ENCODE measurements around the gene EIF4E3.

EIF4E3 gene

DNA sequence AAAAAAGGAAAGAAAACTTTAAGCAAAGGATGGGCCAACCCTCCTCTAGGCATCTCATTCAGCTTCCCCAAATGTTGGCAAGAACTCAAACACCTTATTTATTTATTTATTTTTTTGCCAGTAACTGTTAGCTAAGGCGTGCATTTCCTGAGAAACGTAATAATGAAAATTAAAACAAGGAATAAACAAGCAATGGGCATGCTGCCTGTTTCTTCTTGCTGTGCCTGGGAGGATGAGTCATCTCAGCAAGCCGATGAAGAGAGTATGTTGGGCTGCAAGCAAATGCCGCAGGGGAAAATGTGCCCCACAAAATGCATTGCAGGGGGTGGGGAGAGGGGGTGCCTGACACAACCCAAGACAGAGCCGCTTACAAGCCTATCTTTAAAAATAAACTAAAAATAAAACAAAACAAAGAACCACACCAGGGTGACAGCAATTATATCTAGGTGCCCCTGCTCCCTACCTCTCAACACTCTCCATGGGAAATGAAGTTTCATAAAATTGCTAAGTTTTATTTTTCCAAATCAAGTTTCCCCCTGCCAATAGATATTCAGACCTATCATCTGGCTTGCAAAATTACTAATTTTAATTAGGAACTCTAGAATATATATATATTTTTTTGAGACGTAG is 40.3 kb downstream of the EIF4E3 start:
- no peak for FAIRE-seq

DNA sequence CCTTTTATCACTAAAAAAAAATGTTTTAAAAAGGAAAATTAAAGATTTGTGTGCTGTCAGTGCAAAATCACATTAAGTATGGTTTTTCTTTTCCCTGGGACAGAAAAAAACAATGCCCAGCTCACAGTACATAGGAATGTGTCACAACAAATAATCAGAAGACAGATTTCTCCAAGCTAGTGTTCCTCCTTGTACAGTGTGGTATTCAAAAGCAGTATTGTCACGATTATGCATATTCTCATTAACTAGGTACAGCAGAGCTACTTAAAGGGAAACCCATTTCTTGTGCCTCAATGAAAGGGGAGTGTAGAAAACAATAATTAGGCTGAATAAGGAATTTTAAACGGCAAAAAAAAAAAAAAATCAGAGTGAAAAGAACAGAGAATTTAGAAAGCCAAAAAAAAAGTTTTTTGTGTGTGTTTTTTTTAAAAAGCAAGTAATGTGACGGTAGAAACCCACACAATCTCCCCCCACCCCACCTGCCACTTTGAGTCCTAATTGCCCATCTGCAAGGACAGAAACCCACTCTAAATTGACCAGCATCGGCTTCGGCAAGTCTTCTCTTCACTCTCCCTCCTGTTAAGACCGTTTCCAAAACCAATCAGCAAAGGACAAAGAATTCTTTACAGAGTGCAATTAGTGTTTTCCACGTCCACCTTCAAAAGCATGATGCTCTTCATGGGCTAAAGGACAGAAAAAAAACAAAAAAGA is 41.0 kb downstream of the EIF4E3 start:
- FAIRE-seq, result no peak

DNA sequence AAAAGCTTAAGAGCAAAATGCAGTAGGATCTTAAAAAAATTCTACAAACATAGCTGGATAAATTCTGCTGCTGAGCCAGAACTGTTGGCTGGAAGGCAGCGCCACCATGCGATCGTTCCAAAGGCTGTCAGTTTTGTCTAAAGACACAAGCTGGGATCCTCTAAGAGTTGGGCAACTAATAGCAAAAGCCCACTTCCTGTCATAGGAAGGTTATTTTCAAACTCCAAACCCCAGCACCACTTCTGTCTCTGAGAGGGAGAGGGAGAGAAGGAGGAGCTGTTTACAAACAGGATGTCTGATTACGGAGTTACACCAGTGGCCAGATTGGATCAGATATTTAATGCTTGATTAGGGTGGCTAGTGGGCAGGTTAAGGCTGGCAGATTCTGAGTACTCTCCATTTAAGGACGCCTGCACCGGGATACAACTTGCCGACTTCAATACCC is 44.0 kb downstream of the EIF4E3 start:
- no peak for FAIRE-seq

DNA sequence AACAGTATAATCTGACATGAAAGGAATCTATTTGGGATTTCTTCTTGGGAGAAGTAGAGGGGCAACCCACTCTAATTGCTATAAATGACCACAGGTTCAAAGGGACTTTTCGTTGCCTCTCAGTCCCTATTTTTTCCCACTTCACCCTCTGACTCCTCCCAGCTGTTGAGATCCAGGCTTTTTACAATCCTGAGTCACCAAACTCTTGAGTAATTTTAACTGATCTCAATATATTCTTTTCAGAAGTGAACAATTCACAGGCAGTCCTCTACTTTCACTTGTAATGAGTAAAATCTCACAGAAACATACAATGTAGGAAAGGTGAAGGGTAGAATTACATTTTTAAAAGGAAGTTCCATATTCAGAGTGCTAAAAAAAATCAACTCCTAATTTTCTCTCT is 44.6 kb downstream of the EIF4E3 start:
- no peak for FAIRE-seq

DNA sequence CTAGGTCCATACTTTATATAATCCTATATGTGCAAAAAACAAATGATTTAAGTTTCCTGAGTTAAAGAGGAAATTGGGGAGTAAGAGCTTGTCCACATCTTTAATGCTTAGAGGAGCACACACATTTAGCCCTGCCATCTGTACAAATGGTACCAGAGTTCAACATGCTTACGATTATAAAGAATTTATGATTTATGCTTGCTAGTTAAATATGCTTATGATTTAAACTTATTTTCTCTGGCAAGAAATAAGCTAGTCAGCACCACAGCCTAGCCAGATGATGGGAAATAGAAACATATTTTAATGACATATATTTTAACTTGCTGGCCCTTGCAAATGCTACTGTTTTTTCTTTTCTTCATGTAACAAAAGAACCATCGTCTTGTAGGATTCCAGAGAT is 48.3 kb downstream of the EIF4E3 start:
- no peak for FAIRE-seq

DNA sequence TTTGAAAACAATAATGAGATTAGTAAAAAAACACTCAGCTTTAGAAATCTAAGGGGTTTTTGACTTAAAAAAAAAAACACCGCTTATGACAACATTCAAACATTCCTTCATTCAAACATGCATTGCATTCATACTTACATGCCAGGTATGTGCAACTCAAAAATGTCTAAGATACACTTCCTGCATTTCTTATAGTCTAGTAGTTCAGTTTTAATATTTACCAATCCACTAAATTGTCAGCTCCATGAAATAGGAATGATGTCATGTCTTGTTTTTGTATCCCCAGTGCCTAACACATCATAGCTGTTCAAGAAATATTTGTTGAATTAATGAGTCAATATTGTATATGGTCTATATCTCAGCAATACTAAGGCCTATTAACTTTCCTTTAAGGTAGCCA is 51.7 kb downstream of the EIF4E3 start:
- FAIRE-seq, result no peak

DNA sequence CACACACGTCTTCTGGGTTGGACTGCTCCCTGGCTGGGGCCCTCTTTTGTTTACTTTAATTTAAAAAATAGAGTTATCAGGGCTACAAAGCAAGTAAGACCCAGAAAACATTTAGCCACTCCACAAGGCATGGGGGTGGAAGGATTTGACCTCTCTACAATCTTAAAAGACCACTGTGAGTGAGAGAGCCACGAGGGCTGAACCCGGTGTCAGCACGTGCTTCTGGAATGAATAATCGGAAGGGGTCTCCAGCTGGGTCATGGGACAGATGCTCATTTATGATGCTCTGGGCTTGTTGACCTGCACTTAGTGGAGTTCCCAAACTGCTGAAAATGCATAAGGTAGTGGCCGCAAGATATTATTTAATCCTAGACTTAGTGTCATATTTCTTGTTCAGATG is 52.4 kb downstream of the EIF4E3 start:
- FAIRE-seq, result no peak

DNA sequence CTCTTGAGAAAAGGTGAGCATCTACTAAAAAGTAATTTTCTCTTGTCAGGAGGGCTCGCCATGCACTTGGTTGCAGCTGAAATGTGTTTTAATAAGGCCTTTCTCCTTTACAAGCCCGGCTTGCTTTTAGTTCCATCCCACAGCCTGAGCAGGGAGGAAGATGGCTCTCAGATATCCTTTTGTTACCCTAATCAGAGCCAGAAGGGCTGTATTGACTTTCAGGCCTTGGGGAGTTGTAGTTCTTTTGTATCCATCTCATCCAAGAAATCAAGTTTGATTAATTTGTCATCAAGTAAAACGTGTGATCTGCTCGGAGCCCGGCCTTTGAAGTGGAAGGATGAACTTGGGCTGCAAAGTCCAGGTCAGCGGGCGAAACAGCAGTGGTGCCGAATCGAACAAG is 52.9 kb downstream of the EIF4E3 start:
- FAIRE-seq, result no peak

DNA sequence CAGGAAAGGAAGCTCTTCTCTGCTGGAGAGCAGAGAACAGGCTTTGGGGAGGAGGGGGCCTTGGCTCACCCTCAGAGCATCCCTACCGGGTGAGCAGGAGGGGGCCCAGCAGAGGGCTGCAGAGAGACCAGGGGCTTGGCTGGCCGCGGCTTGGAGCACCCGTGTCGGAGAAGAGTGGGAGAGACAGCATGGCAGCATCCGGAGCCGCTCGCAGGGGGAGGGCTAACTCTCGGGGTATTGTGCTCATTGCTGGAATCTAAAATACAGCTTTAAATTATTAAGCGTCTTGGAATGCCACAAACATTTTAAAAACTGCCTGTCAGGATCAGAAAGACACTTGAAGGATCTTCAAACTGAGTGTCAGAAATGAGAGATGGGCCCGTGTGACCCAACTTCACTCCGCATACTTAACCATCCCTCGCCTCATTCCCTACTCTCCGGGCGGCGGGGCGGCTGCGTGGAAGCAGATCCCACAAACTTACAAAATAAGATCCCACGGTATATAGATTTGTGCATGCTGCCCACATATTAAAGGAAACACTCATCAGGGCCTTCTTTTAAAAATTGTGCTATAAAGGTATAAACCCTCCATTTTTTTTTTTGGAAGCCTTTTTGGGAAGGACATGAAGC is 53.9 kb downstream of the EIF4E3 start:
- FAIRE-seq, result no peak

DNA sequence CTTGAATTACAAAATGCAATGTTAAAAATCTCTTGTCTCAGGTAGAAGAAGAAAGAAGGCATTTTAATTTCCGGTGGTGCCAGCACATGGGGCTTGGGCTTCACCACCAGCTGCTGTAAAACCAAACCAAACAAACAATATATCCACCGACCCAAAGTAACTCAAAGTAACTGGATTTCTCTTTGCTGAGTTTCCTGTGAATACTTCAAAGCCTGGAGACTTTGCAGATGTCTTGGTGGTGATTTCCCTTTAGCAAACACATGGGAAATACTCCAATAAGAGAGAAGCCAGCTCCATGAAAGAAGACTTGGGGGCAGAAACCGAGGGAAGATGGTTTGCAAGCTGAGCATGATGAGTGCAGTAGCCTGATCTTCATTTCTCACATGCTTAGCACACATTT is 62.6 kb downstream of the EIF4E3 start:
- FAIRE-seq, result no peak

DNA sequence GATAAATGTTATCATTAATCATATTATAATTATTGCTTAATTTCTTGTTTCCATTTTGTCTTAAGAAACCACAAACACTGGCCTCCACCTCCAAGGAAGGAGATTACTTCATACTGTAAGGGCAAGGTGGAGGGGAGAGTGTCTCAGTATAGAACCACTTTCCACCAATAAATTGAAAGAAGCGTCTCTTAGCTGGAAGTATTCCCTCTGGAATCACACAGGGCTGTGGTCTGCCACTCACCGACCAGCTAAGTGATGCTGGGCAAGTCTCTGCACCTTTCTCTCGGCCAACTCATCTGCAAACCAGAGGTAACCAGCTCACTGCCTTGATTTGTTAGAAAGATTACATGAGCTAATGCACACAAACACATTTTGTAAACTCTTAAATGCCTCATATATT is 63.1 kb downstream of the EIF4E3 start:
- no peak for FAIRE-seq

DNA sequence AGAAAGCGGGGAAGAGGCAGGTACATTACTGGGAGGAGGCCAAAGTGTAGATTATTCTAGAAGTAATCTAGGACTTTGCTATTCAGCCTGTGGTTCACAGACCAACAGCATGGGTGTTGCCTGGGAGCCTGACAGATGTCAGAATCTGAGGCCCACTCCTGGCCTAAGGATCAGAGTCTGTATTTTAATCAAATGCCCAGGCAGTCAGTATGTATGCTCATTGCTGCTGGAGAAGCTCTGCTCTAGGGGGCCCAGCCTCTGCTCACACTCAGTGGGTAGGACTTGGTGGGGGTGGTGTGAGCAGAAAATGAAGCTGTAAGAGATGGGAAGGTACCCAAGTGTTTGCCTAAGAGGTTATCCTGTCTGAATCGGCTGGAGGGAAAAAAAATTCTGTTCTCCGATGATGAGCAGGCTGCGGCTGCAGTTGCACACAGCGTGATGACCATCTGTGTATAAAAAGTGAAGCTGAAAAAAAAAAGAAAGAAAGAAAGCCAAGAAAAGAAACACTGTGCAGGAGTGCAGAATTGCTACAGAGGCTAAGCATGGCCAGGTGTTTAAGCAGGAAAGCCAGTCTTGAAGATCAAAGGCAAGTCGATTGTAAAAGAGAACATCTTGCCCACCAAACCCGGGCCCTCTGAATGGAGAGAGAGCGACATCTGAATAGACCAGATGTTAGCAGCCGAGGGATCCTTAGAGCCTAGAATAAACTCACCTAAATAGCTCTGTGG is 65.2 kb downstream of the EIF4E3 start:
- no peak for FAIRE-seq

DNA sequence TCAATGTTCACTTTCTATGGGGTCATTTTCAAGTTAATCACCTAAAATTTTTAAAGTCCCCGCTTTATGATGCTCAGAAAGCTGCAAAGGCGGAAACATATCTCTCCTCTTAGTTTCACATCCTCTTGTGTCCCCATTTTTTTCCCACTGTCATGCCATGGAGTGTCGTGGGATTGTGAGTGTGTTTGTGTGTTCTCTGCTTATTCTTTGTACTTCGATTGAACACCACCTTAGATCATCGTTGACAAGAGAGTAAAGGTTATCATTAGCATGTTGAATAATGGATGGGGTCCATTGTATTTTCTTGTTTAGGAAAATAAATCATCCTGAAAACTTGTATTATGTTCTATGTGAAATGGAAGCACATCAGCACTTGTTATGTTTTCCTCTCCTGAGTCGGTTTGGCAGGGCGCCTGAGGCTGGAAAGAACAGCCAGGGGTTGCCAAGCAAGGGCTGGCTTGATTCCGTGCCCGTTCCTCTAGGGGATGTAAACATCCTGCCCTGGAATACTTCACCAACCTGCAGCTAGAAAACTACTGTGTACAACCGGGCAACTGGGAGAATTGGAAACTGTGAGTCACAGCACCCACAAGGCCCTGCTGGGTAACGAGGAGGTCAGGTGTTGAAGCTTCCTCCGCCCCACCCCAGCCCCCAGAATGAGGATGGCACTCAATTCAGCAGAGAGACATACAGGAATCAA is 67.2 kb downstream of the EIF4E3 start:
- no peak for FAIRE-seq

DNA sequence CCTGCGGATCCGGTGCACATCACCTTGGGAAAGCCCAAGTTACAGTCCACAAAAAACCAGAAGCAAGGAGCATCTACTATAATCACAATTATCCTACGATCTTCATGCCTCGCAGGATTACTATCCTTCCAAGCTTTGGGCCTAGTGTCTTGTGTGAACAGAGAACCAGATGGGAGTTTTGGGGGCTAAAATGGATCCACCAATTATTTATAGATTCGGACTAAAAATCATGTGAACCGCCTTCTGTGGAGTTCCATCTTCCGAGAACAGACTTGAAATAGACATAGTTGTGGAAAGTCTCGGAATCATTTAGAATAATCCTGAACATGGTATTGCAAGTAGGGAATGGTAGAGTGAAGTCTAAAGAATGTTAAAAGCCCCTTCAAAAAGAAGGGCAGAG is 70.1 kb downstream of the EIF4E3 start:
- FAIRE-seq, result no peak

DNA sequence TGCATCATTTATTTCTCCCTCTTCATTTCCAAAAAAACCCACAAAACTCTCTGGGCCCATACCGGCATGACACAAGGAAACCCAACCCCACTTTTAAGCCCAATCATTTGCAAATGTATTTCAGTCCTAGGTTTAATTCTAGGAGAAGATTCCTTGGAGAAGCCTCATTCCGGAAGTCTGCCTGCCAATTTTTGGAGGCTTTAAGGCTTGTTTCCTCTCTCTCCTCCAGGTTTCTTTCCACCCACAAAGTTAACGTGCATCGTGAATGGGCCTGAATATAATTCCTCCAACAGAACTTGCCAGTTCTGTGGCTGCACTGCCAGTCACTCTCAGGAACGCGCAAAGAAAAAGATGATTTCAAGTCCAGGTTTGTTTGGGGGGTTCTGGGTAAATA is 71.8 kb downstream of the EIF4E3 start:
- no peak for FAIRE-seq

DNA sequence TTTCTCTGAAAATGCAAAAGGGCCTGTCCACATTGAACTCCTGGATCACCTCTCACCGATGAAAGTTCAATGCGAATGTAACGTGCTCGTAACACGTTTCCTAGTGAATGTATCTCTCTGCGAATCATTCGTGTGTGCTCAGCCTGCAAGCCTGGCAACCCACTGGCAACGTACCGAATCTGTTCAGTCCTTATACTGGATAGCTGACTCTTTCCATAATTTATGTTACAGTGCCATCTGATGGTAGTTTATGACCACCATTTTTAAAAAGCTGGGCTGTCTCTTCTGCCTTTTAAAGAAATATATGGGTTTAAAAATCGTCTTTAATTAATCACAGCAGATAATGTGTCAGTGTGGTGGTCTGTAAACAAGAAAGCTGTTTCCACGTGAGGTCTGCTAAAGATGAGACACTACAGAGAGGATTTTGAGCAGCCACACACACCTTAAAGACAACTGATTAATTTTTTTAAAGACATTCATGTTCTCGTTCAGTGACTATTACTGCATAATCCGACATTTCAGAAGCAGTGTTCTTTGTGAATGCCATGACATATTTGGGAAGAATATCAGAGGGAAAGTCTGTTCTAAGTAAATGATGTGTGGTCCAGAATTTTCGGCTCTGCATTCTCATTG is 72.3 kb downstream of the EIF4E3 start:
- peak; percentile 77 for FAIRE-seq

DNA sequence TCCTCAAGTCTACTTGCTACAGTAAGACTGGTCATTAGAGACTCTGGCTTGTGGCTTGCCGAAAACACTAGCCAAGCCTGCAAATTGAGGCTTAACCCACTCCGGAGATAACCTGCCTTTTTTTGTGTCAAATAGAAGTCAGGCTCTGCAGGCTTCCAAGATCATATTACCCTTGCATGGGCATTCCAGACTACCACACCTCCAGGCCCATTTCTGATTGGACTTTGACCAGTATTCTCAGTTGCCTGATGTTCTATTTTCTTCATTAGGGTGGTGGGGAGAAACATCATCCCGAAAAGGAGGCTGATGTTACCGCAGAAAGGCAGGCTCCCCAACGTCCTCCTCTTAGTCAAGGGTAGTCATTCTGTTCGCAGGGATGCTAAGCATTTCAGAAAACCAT is 73.6 kb downstream of the EIF4E3 start:
- no peak for FAIRE-seq

DNA sequence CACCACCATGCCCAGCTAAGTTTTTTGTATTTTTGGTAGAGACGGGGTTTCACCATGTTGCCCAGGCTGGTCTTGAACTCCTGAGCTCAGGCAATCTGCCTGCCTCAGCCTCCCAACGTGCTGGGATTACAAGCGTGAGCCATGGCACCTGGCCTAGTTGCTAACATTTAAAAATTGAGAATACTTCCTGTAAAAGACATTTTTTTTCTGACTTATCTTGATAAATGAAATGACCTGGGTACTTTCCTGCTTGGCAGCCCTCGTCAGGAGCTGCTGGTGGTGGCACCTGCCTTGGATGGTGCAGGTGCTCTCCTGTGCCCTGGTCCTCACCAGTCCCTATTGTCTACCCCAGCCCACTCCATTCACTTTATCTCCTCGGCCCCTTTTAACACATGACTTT is 74.8 kb downstream of the EIF4E3 start:
- no peak for FAIRE-seq

DNA sequence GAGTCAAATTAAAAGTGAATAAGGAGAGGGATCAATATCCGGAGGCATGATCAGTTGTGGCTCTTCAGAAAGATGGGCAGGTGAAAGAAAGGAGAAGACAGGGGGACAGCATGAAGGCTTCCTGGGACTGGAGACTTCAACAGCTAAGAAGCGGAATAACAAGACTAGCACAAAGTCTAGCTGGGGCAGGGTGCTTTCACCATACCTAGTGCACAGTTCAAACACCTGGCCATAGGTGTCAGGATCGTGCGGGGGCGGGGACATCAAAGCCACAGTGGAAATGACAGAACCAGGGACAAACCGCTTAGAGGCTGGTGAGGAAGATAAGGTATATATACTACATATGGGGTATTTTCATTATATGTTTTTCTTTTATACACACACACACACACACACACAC is 75.4 kb downstream of the EIF4E3 start:
- FAIRE-seq, result no peak

DNA sequence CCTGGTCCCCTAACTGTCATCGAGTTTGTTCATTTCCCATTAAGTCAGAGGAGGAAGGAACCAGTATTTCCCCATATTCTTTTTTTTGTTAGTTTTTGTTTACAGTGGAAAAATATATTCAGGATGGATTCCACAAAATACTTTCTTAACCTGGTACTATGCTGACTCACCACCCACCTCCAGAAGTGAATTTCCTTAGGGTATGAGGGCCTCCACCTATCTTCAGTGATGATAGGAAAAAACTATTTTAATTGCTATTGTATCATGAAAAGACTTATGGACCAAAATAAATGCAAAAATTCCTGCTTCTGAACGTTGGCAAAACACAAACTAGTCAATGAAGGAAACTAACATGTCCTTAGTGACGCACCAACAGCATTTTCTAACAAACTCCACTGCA is 77.5 kb downstream of the EIF4E3 start:
- FAIRE-seq, result no peak

DNA sequence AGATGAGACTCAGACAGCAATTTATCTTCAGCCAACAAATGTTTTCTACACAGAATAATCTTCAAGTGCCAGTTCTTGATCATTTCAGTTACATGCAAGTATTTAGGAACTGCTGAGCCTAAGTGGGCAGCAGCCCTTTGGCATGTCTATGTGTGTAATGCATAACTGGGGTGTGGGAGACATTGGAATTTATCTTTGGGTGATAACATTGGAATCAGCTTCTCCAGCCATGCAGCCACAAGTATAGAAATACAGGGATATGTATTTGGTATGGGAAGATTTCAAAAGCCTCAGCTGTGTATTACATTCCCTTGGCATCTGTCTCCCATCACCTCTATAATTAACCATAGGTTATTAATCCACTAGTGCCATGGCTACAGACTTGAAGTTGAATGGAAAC is 78.2 kb downstream of the EIF4E3 start:
- no peak for FAIRE-seq

DNA sequence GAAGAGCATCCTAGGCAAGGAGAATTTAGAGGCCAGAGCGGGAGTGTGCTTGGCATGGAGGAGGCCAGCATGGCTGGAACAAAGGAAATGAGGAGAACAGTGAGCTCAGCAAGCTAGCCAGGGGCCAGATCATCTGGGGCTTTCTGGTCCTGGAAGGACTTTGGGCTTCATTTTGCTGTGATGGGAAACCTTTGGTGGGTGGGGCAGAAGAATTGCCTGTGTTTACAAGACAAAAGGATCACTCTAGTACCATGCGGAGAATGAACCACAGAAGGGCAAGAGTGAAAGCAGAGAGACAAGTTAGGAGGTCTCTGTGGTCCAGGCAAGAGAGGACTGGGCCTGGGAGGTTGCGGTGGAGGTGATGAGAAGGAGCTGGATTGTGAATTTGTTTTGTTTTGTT is 80.1 kb downstream of the EIF4E3 start:
- FAIRE-seq, result no peak

DNA sequence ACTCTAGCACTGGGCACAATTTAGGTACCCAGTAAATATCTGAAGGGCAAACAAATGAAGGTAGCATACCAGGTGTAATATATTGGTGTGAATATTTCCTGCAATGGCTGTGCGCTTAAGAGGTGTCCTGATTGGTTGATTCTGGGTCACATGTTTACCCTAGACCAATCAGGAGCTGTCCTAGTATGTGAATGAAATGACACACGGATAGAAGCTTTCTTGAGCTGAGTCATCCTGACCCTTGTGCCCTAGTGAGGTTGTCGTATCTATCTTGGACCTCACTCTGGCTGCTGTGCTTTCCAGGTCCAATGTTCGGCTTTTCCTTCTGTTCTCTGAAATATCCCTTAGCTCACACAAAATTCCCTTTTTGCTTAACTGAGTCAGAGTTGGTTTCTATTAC is 83.5 kb downstream of the EIF4E3 start:
- FAIRE-seq, result no peak

Measured in A204.1 (cell line).